ENCODE measurements around the gene TRIM60.
"Not testable (repeated sequence)": the region's sequence is repeated elsewhere in the genome, so short reads cannot be mapped to it uniquely, and the experiment has no call there.

The TRIM60 gene

DNA sequence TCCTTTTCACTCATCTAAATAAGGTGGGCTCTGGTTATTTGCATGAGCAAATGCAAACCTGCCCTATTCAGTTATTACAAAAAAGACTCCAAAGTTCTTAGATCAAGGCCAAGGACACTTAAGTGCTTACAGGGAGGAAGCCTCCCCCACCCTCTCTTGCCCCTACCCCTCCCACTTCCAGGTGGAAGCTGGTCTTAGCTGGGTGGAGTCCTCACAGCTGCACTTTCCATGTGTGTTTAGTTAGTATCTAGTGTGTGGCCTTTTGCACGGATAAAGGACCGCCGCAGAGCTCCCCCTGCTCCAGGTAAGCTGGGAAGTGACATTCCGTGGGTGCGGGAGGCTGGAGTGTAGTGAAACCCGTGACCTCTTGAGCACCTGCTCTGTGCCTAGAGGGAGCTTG is 21.8 kb downstream of the TRIM60 start, which contains the start of gene TRIM75:
Gene TRIM75 (plus strand): TSS at position 222 of the 400 bp plus-strand sequence. CDS start 5,282 bp downstream, outside the sequence.
- DNase-seq (ENCODE audit: low read depth), result no peak

DNA sequence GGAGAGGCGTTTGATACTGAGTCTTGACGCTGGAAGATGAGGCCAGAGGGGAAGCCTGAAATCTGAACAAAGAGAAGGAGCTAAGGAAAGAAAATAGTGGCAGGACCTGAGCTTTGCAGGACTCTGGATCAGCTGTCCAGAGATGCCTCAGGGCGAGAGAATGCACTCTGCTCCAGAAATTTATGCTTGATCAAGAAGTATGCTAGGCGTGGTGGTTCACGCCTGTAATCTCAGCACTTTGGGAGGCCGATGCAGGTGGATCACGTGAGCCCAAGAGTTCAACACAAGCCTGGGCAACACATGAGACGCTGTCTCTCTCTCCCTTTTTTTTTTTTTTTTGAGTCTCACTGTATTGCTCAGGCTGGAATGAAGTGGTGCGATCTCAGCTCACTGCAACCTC is 23.8 kb downstream of the TRIM60 start:
- DNase-seq (ENCODE audit: low read depth), result no peak

DNA sequence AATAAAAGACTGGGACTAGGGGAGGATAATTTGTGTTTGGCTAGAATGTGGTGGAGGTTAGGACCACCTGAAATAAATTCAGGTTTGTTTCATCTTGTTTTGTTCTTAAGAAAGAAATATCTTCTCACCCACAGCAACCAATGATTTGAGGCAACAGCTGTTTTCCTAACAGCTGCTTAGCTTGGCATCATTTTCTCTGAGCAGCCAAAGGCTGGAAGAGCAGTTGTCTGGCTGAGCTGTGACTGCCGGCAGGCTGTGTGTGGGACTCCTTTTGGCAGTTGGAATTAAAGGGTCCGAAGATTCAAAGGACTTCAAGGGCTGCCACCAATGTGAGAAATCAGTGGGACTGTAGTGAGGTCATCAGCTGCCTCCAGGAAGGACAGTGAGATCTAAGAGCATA is 26.9 kb downstream of the TRIM60 start:
- DNase-seq (ENCODE audit: low read depth), result no peak

DNA sequence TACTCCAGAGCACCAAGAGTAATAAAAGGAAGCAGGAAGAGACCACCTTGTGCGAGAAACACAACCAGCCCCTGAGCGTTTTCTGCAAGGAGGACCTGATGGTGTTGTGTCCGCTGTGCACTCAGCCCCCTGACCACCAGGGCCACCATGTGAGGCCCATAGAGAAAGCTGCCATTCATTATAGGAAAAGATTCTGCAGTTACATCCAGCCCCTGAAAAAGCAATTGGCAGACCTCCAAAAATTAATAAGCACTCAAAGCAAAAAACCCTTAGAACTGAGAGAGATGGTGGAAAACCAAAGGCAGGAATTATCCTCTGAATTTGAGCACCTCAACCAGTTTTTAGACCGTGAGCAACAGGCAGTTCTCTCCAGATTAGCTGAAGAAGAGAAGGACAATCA is 27.6 kb downstream of the TRIM60 start:
- DNase-seq (ENCODE audit: low read depth), result no peak

DNA sequence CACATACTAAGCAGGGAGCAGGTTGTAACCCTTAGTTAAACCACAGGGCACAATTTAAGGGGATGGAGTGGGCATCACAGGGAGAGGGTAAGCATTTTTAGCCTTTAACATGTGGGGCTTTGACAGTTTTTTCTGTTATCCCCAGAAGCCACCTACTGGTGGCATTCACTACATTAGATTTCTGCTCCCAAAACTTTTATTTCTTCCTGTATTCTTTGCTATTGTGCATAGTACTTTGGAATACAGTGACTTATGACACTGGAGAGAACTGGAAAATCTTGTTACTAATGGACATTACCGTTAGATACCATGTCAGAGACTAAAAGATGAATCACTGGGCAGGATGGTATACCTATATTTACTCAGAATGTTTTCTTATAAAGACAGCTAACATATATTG is 29.1 kb downstream of the TRIM60 start:
- no peak for DNase-seq (ENCODE audit: low read depth)

DNA sequence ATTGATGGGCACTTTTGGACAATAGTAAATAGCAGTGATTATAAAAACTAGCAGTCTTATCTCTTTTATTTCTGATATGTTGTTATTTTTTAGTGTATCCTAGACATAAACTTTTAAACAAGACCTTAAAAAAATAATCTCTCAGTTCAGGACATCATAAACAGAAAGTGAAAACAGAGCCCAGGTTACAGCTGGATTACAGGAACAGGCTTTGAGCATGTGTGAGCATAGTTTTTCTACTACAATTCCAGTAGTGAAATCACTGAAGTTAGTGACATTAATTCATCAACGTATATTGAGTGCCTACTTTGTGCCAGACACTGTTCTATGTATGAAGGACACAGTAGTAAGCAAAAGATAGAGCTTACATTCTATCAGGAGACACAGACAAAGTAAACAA is 38.8 kb downstream of the TRIM60 start:
- no peak for DNase-seq (ENCODE audit: low read depth)

DNA sequence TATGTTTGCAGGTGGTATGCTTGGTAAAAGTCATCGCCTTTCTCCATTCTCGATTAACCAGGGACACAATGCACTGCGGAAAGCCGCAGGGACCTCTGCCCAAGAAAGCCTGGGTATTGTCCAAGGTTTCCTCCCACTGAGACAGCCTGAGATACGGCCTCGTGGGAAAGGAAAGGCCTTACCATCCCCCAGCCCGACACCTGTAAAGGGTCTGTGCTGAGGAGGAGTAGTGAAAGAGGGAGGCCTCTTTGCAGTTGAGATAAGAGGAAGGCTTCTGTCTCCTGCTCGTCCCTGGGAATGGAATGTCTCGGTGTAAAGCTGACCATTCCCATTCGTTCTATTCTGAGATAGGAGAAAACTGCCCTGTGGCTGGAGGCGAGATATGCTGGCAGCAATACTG is 41.5 kb downstream of the TRIM60 start:
- not testable (repeated sequence) for DNase-seq (ENCODE audit: low read depth)

DNA sequence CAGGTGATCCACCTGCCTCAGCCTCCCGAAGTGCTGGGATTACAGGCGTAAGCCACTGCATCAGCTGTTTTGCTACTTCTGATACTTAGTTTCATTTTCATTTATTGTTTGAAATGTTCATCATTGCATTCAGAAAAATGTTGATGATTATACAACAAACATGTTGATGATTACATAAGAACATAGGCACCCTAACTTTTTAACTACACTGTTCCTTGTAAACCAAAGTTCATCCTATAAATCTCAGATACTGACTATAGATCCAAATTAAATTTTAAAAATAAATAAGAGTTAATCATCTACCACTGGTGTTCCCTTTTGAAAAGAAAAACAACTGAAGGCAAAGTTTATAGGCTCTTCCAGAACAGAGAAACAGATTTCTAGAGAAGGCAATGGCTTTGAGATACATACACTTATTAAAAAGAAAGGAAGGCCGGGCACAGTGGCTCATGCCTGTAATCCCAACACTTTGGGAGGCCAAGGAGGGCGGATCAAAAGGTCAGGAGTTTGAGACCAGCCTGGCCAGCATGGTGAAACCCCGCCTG is 45.3 kb downstream of the TRIM60 start:
- no peak for DNase-seq (ENCODE audit: low read depth)

DNA sequence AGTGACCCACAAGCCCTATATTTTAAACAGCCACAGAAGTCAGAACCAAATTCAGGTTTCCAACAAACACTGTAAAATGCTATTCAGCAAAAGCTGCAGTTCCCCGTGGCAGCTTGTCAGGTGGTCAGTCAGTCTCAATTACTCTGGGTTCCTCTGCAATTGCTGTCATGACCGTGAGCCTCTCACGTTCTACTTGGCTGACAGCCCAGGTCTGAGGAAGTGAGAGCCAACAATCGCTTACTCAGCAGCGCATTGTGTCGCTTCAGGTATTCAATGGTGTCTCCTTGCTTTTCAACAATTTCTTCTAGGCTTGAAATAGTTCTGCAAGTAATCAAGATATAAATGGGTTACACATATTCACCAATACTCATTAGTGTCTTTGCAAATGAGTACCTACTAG is 47.7 kb downstream of the TRIM60 start:
- no peak for DNase-seq (ENCODE audit: low read depth)

DNA sequence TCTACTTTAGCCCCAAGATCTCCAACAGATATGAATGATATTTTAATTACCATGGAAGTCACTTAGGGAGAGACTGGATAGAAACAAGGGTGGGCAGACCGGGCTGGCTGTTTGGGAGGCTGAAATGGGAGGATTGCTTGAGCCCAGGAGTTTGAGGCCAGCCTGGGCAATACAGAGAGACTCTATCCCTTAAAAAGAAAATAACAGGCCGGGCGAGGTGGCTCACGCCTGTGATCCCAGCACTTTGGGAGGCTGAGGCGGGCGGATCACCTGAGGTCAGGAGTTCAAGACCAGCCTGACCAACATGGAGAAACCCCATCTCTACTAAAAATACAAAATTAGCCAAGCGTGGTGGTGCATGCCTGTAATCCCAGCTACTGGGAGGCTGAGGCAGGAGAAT is 53.0 kb downstream of the TRIM60 start:
- DNase-seq (ENCODE audit: low read depth), result not testable (repeated sequence)

DNA sequence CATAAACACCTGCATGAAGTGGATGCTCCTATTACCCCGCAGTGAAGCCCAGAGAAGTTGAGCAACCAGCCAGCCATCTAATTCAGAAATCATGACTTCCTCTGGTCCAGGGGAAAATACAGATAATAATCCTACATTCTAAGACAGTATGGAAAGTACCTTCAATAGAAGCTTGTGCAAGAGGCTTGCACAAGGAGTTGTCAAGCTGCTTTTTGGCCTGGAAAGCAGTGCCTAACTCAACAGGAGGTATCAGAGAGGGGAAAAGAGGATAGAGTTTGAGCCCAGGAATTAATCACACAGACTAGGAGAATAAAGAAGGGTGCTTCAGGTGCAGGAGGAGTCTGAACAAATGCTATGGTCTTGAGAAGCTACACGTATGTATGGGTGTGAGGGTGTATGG is 54.1 kb downstream of the TRIM60 start:
- no peak for DNase-seq (ENCODE audit: low read depth)

DNA sequence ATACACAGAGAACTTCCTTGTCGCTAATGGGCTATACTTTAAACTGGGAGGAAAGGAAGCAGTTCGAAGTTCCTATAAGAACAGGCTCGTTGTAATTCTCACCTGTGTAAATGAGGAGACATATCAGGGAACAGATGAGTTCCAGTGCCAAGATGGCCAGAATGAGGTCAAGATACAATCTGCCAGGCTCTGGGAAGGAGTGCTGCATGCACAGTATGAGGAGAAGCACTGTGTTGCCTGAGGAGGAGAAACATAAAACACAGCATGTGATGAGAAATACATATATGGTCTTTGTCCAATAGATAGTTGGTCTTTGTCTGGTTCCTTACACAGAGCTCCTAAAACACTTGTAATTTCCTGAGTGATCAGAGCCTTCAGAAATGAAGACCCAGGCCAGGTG is 56.6 kb downstream of the TRIM60 start:
- no peak for DNase-seq (ENCODE audit: low read depth)
